IMR-90 (cell line): Measurements from ENCODE around the gene MYRFL. TPM values are rescaled to one million over a fixed set of nuclear protein-coding genes. Genes with fewer than 3 reads are reported as not detected.

Source experiments
- ATAC-seq: fragments of 200-7000 bp; cut with Tn5 transposase; 2 replicates; pipeline ENCODE4 v1.9.1; 2020; ENCODE audit warnings: low read depth, mild to moderate bottlenecking, moderate library complexity
- BruUV-seq: library from RNA; stranded (reverse); fragments of 400-500 nt; replicated peaks from 2 replicates; lab custom pipeline; 2021; lab: Mats Ljungman, UMichigan
- CTCF ChIA-PET: fragments of 300-600 bp; formaldehyde crosslinking; extraction: SDS; loops from one replicate; lab custom pipeline; 2021; ENCODE audit warnings: antibody characterized with exemption; lab: Yijun Ruan, JAX
- POLR2A ChIA-PET: fragments of 300-600 bp; sonication (Branson Sonifier 250); formaldehyde crosslinking; loops from one replicate; lab custom pipeline; 2022; ENCODE audit warnings: antibody characterized with exemption; ENCODE audit not compliant: unreplicated experiment; lab: Charles Lee
- DNase-seq: peaks from one replicate; pipeline ENCODE4 v3.0.0; 2013
- H2AFZ ChIP-seq: replicated peaks from 2 replicates; pipeline ENCODE3; 2013; ENCODE audit warnings: low read length, mild to moderate bottlenecking; ENCODE audit not compliant: poor library complexity
- H2AK5ac ChIP-seq: 2 replicates; pipeline ENCODE4 v1.6.1; 2013; ENCODE audit warnings: low read depth, low read length, inconsistent platforms
- H2AK9ac ChIP-seq: replicated peaks from 2 replicates; pipeline ENCODE3; 2013; ENCODE audit warnings: mild to moderate bottlenecking, low read depth, low read length, moderate library complexity; ENCODE audit not compliant: poor library complexity
- H2BK120ac ChIP-seq: 2 replicates; pipeline ENCODE4 v1.6.1; 2013; ENCODE audit warnings: low read depth, low read length, inconsistent platforms
- H2BK15ac ChIP-seq: 3 replicates; pipeline ENCODE4 v1.6.1; 2013; ENCODE audit warnings: low read depth, low read length, inconsistent platforms
- H2BK20ac ChIP-seq: 2 replicates; pipeline ENCODE4 v1.6.1; 2013; ENCODE audit warnings: low read depth, mild to moderate bottlenecking, inconsistent platforms, low read length, moderate library complexity
- H2BK5ac ChIP-seq: 2 replicates; pipeline ENCODE4 v1.6.1; 2013; ENCODE audit warnings: mild to moderate bottlenecking, low read depth, low read length, inconsistent platforms; ENCODE audit not compliant: poor library complexity, severe bottlenecking
- H3K14ac ChIP-seq: replicated peaks from 2 replicates; pipeline ENCODE4 v1.6.1; 2013; ENCODE audit warnings: low read depth, low read length, inconsistent platforms
- H3K18ac ChIP-seq: 2 replicates; pipeline ENCODE4 v1.6.1; 2013; ENCODE audit warnings: low read depth, low read length, control low read depth
- H3K23ac ChIP-seq: 2 replicates; pipeline ENCODE4 v1.6.1; 2013; ENCODE audit warnings: low read depth, low read length, inconsistent platforms
- H3K27ac ChIP-seq: 2 replicates; pipeline ENCODE4 v1.5.1; 2013; ENCODE audit warnings: mild to moderate bottlenecking, control low read depth, low read length; ENCODE audit not compliant: insufficient read depth
- H3K27me3 ChIP-seq: 2 replicates; pipeline ENCODE4 v1.6.1; 2013; ENCODE audit warnings: low read length; ENCODE audit not compliant: control insufficient read depth, insufficient read depth
- H3K36me3 ChIP-seq: 2 replicates; pipeline ENCODE4 v1.6.1; 2013; ENCODE audit warnings: low read length, mixed read lengths; ENCODE audit not compliant: control insufficient read depth, insufficient read depth
- H3K4ac ChIP-seq: 2 replicates; pipeline ENCODE4 v1.6.1; 2013; ENCODE audit warnings: low read depth, low read length, inconsistent platforms
- H3K4me1 ChIP-seq: 2 replicates; pipeline ENCODE4 v1.6.1; 2013; ENCODE audit warnings: low read length, mixed read lengths; ENCODE audit not compliant: control insufficient read depth, insufficient read depth
- H3K4me2 ChIP-seq: 2 replicates; pipeline ENCODE4 v1.6.1; 2013; ENCODE audit warnings: low read depth, mild to moderate bottlenecking, control low read depth, low read length, moderate library complexity
- H3K4me3 ChIP-seq: 2 replicates; pipeline ENCODE4 v1.5.1; 2013; ENCODE audit warnings: low read depth, mild to moderate bottlenecking, control low read depth, low read length, moderate library complexity; ENCODE audit not compliant: insufficient read depth
- H3K56ac ChIP-seq: 2 replicates; pipeline ENCODE4 v1.6.1; 2013; ENCODE audit warnings: low read length, inconsistent platforms; ENCODE audit not compliant: insufficient read depth; ENCODE audit errors: extremely low read depth
- H3K79me1 ChIP-seq, 2 experiments: 2 replicates each; pipeline ENCODE4 v1.6.1; 2013; ENCODE audit warnings: low read length in 2 of 2, inconsistent platforms in 1 of 2, low read depth in 1 of 2
- H3K9ac ChIP-seq: 2 replicates; pipeline ENCODE4 v1.6.1; 2013; ENCODE audit warnings: low read depth, low read length, control low read depth
- H3K9me1 ChIP-seq: 2 replicates; pipeline ENCODE4 v1.6.1; 2013; ENCODE audit warnings: low read length, inconsistent platforms; ENCODE audit not compliant: insufficient read depth
- H3K9me3 ChIP-seq: 2 replicates; pipeline ENCODE4 v1.6.1; 2013; ENCODE audit warnings: low read length; ENCODE audit not compliant: control insufficient read depth, insufficient read depth
- H4K20me1 ChIP-seq: 2 replicates; pipeline ENCODE4 v1.6.1; 2013; ENCODE audit warnings: low read length, inconsistent platforms; ENCODE audit not compliant: insufficient read depth
- H4K5ac ChIP-seq: 2 replicates; pipeline ENCODE4 v1.6.1; 2013; ENCODE audit warnings: mild to moderate bottlenecking, low read depth, low read length, control low read depth
- H4K8ac ChIP-seq, 2 experiments: 2 replicates each; pipeline ENCODE4 v1.6.1; 2013; ENCODE audit warnings: low read depth in 2 of 2, low read length in 2 of 2, control low read depth in 1 of 2, inconsistent platforms in 1 of 2
- H4K91ac ChIP-seq: 2 replicates; pipeline ENCODE4 v1.6.1; 2013; ENCODE audit warnings: low read depth, low read length, inconsistent platforms; ENCODE audit not compliant: insufficient read depth
- BHLHE40 ChIP-seq: fragments of 150-350 bp; IDR thresholded peaks from 2 replicates; pipeline ENCODE4 v1.6.1; 2016; ENCODE audit warnings: mild to moderate bottlenecking, low read depth, low read length
- CEBPB ChIP-seq: IDR thresholded peaks from 2 replicates; pipeline ENCODE4 v1.6.1; 2012; ENCODE audit warnings: low read depth, low read length, improper control_type of control experiment
- CHD1 ChIP-seq: IDR thresholded peaks from 2 replicates; pipeline ENCODE4 v1.6.1; 2012; ENCODE audit warnings: low read depth, low read length, improper control_type of control experiment
- CTCF ChIP-seq: conservative IDR thresholded peaks from 2 replicates; pipeline ENCODE4 v1.5.1; 2012; ENCODE audit warnings: mild to moderate bottlenecking, low read depth, low read length, improper control_type of control experiment
- ELK1 ChIP-seq: fragments of 150-350 bp; IDR thresholded peaks from 2 replicates; pipeline ENCODE4 v1.6.1; 2016; ENCODE audit warnings: low read depth, mild to moderate bottlenecking, low read length, moderate library complexity, borderline replicate concordance
- FOS ChIP-seq: fragments of 150-350 bp; IDR thresholded peaks from 2 replicates; pipeline ENCODE4 v1.6.1; 2016; ENCODE audit warnings: low read depth, low read length
- MAFK ChIP-seq: IDR thresholded peaks from 2 replicates; pipeline ENCODE4 v1.6.1; 2012; ENCODE audit warnings: low read depth, low read length, improper control_type of control experiment
- MAZ ChIP-seq: IDR thresholded peaks from 2 replicates; pipeline ENCODE4 v1.6.1; 2012; ENCODE audit warnings: low read depth, mild to moderate bottlenecking, low read length, improper control_type of control experiment, moderate library complexity, borderline replicate concordance
- MXI1 ChIP-seq: IDR thresholded peaks from 2 replicates; pipeline ENCODE4 v1.6.1; 2012; ENCODE audit warnings: low read depth, mild to moderate bottlenecking, low read length, moderate library complexity, borderline replicate concordance
- NFE2L2 ChIP-seq: fragments of 150-350 bp; IDR thresholded peaks from 2 replicates; pipeline ENCODE4 v1.6.1; 2016; ENCODE audit warnings: low read depth, mild to moderate bottlenecking, low read length
- POLR2A ChIP-seq: IDR thresholded peaks from 2 replicates; pipeline ENCODE4 v1.6.1; 2012; ENCODE audit warnings: mild to moderate bottlenecking, low read depth, low read length
- RAD21 ChIP-seq: IDR thresholded peaks from 2 replicates; pipeline ENCODE4 v1.6.1; 2012; ENCODE audit warnings: low read length, improper control_type of control experiment
- RCOR1 ChIP-seq: IDR thresholded peaks from 2 replicates; pipeline ENCODE4 v1.6.1; 2012; ENCODE audit warnings: mild to moderate bottlenecking, low read length, improper control_type of control experiment; ENCODE audit not compliant: insufficient replicate concordance
- RFX5 ChIP-seq: IDR thresholded peaks from 2 replicates; pipeline ENCODE4 v1.8.0; 2012; ENCODE audit warnings: low read depth, mild to moderate bottlenecking, low read length, moderate library complexity
- SMC3 ChIP-seq: fragments of 150-350 bp; IDR thresholded peaks from 2 replicates; pipeline ENCODE4 v1.6.1; 2016; ENCODE audit warnings: low read depth, mild to moderate bottlenecking, antibody characterized with exemption, low read length, moderate library complexity
- USF2 ChIP-seq: fragments of 150-350 bp; IDR thresholded peaks from 2 replicates; pipeline ENCODE4 v1.6.1; 2017; ENCODE audit warnings: mild to moderate bottlenecking, antibody characterized with exemption, low read length, low read depth
- WGBS, 2 experiments: methylation state at CpG; one replicate each; pipeline versions ENCODE4 v1.1.5 to v1.1.7; 2013; ENCODE audit warnings: missing lambda C conversion rate in 2 of 2; ENCODE audit not compliant: insufficient read length in 1 of 2; ENCODE audit errors: extremely low coverage in 2 of 2; 5-methylcytosine and 5-hydroxymethylcytosine counted together
- dilution Hi-C: fragments of 300-500 bp; cut with HindIII; formaldehyde crosslinking; loops from one replicate; pipeline ENCODE4 v1.14.3; 2018; ENCODE audit warnings: low sequenced_read_pairs; ENCODE audit not compliant: unreplicated experiment
- in situ Hi-C: fragments of 300-500 bp; cut with MboI; formaldehyde crosslinking; loops from 3 replicates; pipeline ENCODE4 v1.14.3; 2019; ENCODE audit warnings: low sequenced_read_pairs, inconsistent platforms, mixed read lengths
- intact Hi-C: fragments of 100-400 bp; cut with micrococcal nuclease; formaldehyde crosslinking; loops from 2 replicates; pipeline ENCODE4 v1.10.0; 2022
- polyA plus RNA-seq, 3 experiments: library from polyadenylated mRNA; depleted of rRNA; stranded (reverse); fragments of >200 nt; gene quantifications; 2 replicates each; pipeline ENCODE4 v1.2.3, GENCODE V29; 2012; ENCODE audit warnings: low replicate concordance in 1 of 3
- total RNA-seq: library from RNA; depleted of rRNA; stranded (reverse); fragments of >200 nt; gene quantifications from 2 replicates; pipeline ENCODE4 v1.2.3, GENCODE V29; 2012

MYRFL gene
- total and polyA plus RNA-seq, 2 of the 4 experiments (the other 2 are of a cell fraction) = not detected

- Histone ChIP-seq H2BK15ac (no peak overlapping the region), H4K5ac (no peak overlapping the region), H2BK120ac (no peak overlapping the region), H3K9me1 (no peaks in the 10 kb centered on the region), H3K79me1 (no peaks in the 10 kb centered on the region), H3K4me3 (no peak overlapping the region), H3K23ac (no peak overlapping the region), H4K20me1 (no peaks in the 10 kb centered on the region), H2AK5ac (no peak overlapping the region), H4K8ac (no peak overlapping the region), H2BK20ac (no peak overlapping the region), H3K18ac (no peak overlapping the region), H3K9me3 (no peaks in the 10 kb centered on the region), H2BK5ac (no peak overlapping the region), H3K4ac (no peak overlapping the region), H4K91ac (no peak overlapping the region), H3K4me1 (no peaks in the 10 kb centered on the region), H3K27me3 (no peaks in the 10 kb centered on the region; the same call in 1 of the 2 replicates), H2AFZ (no peak overlapping the region), H3K9ac (no peak overlapping the region), H2AK9ac (no peak overlapping the region), H3K4me2 (no peak overlapping the region), H3K56ac (no peak overlapping the region), H3K27ac (no peak overlapping the region), H3K36me3 (no peaks in the 10 kb centered on the region), H3K14ac (no peak overlapping the region)
- ChIA-PET POLR2A (no interaction called here), CTCF (no interaction called here)
- WGBS, 2 experiments = 100% methylated on average over 1 of the region's 2 CpGs; no CpG with 5 or more reads in 1 of the 2 experiments
- intact Hi-C loops (no loop called here), dilution Hi-C loops (no loop called here), in situ Hi-C loops (no loop called here)
- ATAC-seq (no peak), DNase-seq (no peak)
- no peak for TF ChIP-seq RAD21
- TF ChIP-seq CHD1 = no peak
- TF ChIP-seq RFX5 = no peak
- TF ChIP-seq POLR2A = no peak
- no peak for TF ChIP-seq FOS
- TF ChIP-seq MAFK = no peak
- no peak for TF ChIP-seq MAZ
- TF ChIP-seq MXI1 = no peak
- no peak for TF ChIP-seq SMC3
- no peak for TF ChIP-seq NFE2L2
- no peak for TF ChIP-seq BHLHE40
- TF ChIP-seq RCOR1 = no peak
- TF ChIP-seq CTCF = no peak
- TF ChIP-seq CEBPB = no peak
- no peak for TF ChIP-seq ELK1
- TF ChIP-seq USF2 = no peak
- no TSS peak for BruUV-seq
Measured at GRCh38 chr12:69915964-69916363, 90.9 kb downstream of the MYRFL start.
